Astrocyte (in vitro differentiated cells and primary cell): Measurements from ENCODE around the gene FAM53B. TPM values are rescaled to one million over a fixed set of nuclear protein-coding genes. Genes with fewer than 3 reads are reported as not detected.

Source experiments
- DNase-seq: peaks from one replicate; pipeline ENCODE4 v3.0.0-alpha.2; 2010; ENCODE audit warnings: low read depth
- FAIRE-seq: peaks from 2 replicates; lab custom pipeline; 2011; peaks lifted over from hg19 to GRCh38; lab: Jason Lieb, UNC
- H2AFZ ChIP-seq: 2 replicates; pipeline ENCODE4 v1.6.0; 2012; ENCODE audit warnings: low read depth, low read length, inconsistent platforms
- H3K27ac ChIP-seq: 2 replicates; pipeline ENCODE4 v1.5.1; 2011; ENCODE audit warnings: low read depth, low read length, inconsistent platforms
- H3K27me3 ChIP-seq: 2 replicates; pipeline ENCODE4 v1.6.0; 2011; ENCODE audit warnings: low read length, inconsistent platforms; ENCODE audit not compliant: insufficient read depth
- H3K36me3 ChIP-seq: 2 replicates; pipeline ENCODE4 v1.5.1; 2011; ENCODE audit warnings: low read length, inconsistent platforms; ENCODE audit not compliant: insufficient read depth
- H3K4me1 ChIP-seq: 2 replicates; pipeline ENCODE4 v1.5.1; 2011; ENCODE audit warnings: low read length, inconsistent platforms; ENCODE audit not compliant: insufficient read depth
- H3K4me2 ChIP-seq: 2 replicates; pipeline ENCODE4 v1.6.0; 2012; ENCODE audit warnings: low read length, inconsistent platforms
- H3K4me3 ChIP-seq: 2 replicates; pipeline ENCODE4 v1.5.1; 2011; ENCODE audit warnings: low read depth, mild to moderate bottlenecking, low read length, inconsistent platforms; ENCODE audit not compliant: insufficient read depth
- H3K79me2 ChIP-seq: 2 replicates; pipeline ENCODE4 v1.6.0; 2012; ENCODE audit warnings: mild to moderate bottlenecking, low read length, inconsistent platforms; ENCODE audit not compliant: insufficient read depth
- H3K9ac ChIP-seq: 2 replicates; pipeline ENCODE4 v1.6.0; 2012; ENCODE audit warnings: mild to moderate bottlenecking, low read length, inconsistent platforms
- H3K9me3 ChIP-seq: 2 replicates; pipeline ENCODE4 v1.5.1; 2012; ENCODE audit warnings: low read depth, mild to moderate bottlenecking, low read length, inconsistent platforms; ENCODE audit not compliant: insufficient read depth
- H4K20me1 ChIP-seq: 2 replicates; pipeline ENCODE4 v1.6.0; 2012; ENCODE audit warnings: low read length, inconsistent platforms; ENCODE audit not compliant: insufficient read depth
- H3K27ac Mint-ChIP-seq: one replicate; pipeline ENCODE4 v1.8.0; 2021; ENCODE audit warnings: mild to moderate bottlenecking, mixed read lengths; ENCODE audit not compliant: unreplicated experiment
- H3K27me3 Mint-ChIP-seq: one replicate; pipeline ENCODE4 v1.8.0; 2021; ENCODE audit warnings: low read depth, mixed read lengths; ENCODE audit not compliant: unreplicated experiment
- H3K36me3 Mint-ChIP-seq: one replicate; pipeline ENCODE4 v1.8.0; 2021; ENCODE audit warnings: low read depth, mixed read lengths; ENCODE audit not compliant: unreplicated experiment
- H3K4me1 Mint-ChIP-seq: one replicate; pipeline ENCODE4 v1.8.0; 2021; ENCODE audit warnings: low read depth, mixed read lengths; ENCODE audit not compliant: unreplicated experiment
- H3K4me3 Mint-ChIP-seq: one replicate; pipeline ENCODE4 v1.8.0; 2021; ENCODE audit warnings: mild to moderate bottlenecking, moderate library complexity, mixed read lengths; ENCODE audit not compliant: unreplicated experiment
- H3K9me3 Mint-ChIP-seq: one replicate; pipeline ENCODE4 v1.8.0; 2021; ENCODE audit warnings: mild to moderate bottlenecking, mixed read lengths; ENCODE audit not compliant: unreplicated experiment
- EZH2 ChIP-seq: IDR thresholded peaks from 2 replicates; pipeline ENCODE4 v1.6.1; 2012; ENCODE audit warnings: mild to moderate bottlenecking, low read length, inconsistent platforms; ENCODE audit not compliant: insufficient read depth
- total RNA-seq: library from RNA; stranded (reverse); gene quantifications from 2 replicates; pipeline ENCODE4 v1.2.1, GENCODE V29; 2021
- TF ChIP-seq, protein P1 (sequence below): IDR thresholded peaks from 2 replicates; pipeline ENCODE4 v1.5.1; 2011; ENCODE audit warnings: low read depth, mild to moderate bottlenecking, inconsistent platforms, low read length, moderate library complexity; ENCODE audit not compliant: insufficient read depth

Gene FAM53B
- total RNA-seq, 1 donor from 2014 or later = 12.9 TPM

DNA sequence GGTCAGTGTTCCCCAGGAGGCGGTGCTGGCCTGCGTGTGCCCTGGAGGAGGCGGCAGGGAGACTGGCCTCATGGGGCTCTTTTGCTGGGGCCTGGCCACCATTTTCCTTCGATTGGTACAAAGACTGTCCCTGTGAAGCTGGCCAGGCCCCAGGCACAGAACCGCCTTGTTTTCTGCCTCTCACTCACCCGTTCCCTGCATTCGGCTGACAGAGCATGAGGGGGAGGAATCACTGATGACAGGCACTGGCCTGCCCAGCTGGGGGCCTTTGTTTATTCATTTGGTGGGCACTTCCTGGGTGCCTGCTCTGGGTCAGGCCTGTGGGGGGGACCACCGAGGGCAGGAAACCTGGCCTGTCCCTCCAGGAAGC lies 139.2 kb downstream of the FAM53B start:
- Mint-ChIP-seq H3K9me3 (no peaks in the 10 kb centered on the region), H3K4me3 (no peak overlapping the region), H3K36me3 (no peaks in the 10 kb centered on the region), H3K27ac (no peak overlapping the region), H3K4me1 (no peaks in the 10 kb centered on the region), H3K27me3 (peaks cover 17% of the 10 kb centered on the region)
- no peak overlapping the region for H3K4me3 ChIP-seq
- FAIRE-seq (no peak), DNase-seq (no peak)
- no peaks in the 10 kb centered on the region for H3K36me3 ChIP-seq
- no peak overlapping the region for H2AFZ ChIP-seq
- no peak overlapping the region for H3K27ac ChIP-seq
- H3K9me3 ChIP-seq = no peaks in the 10 kb centered on the region
- H4K20me1 ChIP-seq = peaks cover 2% of the 10 kb centered on the region
- no peak overlapping the region for H3K4me2 ChIP-seq
- no peaks in the 10 kb centered on the region for H3K4me1 ChIP-seq
- no peaks in the 10 kb centered on the region for H3K79me2 ChIP-seq
- TF ChIP-seq, protein P1, sequence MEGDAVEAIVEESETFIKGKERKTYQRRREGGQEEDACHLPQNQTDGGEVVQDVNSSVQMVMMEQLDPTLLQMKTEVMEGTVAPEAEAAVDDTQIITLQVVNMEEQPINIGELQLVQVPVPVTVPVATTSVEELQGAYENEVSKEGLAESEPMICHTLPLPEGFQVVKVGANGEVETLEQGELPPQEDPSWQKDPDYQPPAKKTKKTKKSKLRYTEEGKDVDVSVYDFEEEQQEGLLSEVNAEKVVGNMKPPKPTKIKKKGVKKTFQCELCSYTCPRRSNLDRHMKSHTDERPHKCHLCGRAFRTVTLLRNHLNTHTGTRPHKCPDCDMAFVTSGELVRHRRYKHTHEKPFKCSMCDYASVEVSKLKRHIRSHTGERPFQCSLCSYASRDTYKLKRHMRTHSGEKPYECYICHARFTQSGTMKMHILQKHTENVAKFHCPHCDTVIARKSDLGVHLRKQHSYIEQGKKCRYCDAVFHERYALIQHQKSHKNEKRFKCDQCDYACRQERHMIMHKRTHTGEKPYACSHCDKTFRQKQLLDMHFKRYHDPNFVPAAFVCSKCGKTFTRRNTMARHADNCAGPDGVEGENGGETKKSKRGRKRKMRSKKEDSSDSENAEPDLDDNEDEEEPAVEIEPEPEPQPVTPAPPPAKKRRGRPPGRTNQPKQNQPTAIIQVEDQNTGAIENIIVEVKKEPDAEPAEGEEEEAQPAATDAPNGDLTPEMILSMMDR = no peak
- TF ChIP-seq EZH2 = no peak
- H3K9ac ChIP-seq = no peak overlapping the region
- H3K27me3 ChIP-seq = no peaks in the 10 kb centered on the region

DNA sequence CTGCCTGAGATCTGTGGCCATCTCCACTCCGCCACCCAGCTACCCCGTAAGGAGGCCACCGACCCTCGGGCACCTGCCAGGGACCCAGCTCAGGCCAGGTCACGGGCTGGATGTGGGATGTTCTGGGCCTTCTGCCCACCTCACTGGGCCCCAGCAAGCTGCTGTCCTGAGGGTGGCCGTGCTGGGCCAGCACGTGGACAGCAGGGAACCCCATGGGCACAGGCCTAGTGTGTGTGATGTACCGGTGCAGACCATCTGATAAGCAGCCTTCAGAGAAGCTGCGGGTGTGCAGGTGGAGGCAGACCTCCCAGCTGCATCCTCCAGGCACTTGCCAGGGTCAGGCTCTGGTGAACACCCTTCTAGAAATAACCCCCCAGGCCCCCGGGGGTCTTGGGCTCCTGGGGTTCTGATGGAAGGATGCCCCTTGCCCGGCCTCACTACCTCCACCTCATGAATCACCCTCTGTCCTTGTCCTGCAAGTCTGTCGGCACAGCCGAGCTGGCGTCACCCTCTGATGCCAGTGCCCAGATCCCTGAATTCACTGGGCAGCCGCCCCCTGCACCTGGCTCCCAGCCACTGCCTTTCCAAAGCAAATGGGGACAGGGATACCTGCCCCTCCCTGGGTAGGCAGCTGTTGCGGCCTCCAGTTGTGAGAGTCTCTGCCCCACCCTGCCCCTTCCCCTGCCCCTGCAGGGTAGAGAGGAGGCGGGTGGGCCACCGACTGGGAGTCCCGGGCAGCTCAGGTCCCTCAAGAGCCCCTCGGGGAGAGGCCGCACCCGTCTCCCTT lies 139.8 kb downstream of the FAM53B start:
- Mint-ChIP-seq H3K27me3 (peaks cover 20% of the 10 kb centered on the region), H3K9me3 (no peaks in the 10 kb centered on the region), H3K4me3 (no peak overlapping the region), H3K4me1 (no peaks in the 10 kb centered on the region), H3K27ac (no peak overlapping the region), H3K36me3 (no peaks in the 10 kb centered on the region)
- Histone ChIP-seq H3K9me3 (no peaks in the 10 kb centered on the region), H3K4me2 (no peak overlapping the region), H3K27me3 (no peaks in the 10 kb centered on the region), H3K4me1 (no peaks in the 10 kb centered on the region), H3K9ac (no peak overlapping the region), H3K4me3 (no peak overlapping the region), H3K36me3 (no peaks in the 10 kb centered on the region), H3K27ac (no peak overlapping the region), H2AFZ (no peak overlapping the region), H3K79me2 (no peaks in the 10 kb centered on the region), H4K20me1 (no peaks in the 10 kb centered on the region)
- no peak for DNase-seq
- TF ChIP-seq EZH2 = no peak
- TF ChIP-seq, protein P1 = no peak
- no peak for FAIRE-seq
